GM12865 (cell line): ENCODE results near the gene PTPRK.

Experiments
- DNase-seq: peaks from one replicate; pipeline ENCODE4 v3.0.0; 2010; ENCODE audit warnings: low read depth
- H3K4me3 ChIP-seq: 2 replicates; pipeline ENCODE4 v1.5.1; 2011; ENCODE audit warnings: mild to moderate bottlenecking, low read depth, low read length, control low read depth
- TF ChIP-seq, protein P1 (sequence below): IDR thresholded peaks from 2 replicates; pipeline ENCODE4 v1.5.1; 2011; ENCODE audit warnings: low read length, control low read depth, low read depth, inconsistent platforms; ENCODE audit not compliant: insufficient read depth; ENCODE audit errors: missing control alignments

The PTPRK gene

GRCh38 chr6:128518434-128519131, 1.8 kb downstream of the PTPRK start:
- no peak for DNase-seq
- peak overlapping the region; percentile 68 for H3K4me3 ChIP-seq
- TF ChIP-seq, protein P1, sequence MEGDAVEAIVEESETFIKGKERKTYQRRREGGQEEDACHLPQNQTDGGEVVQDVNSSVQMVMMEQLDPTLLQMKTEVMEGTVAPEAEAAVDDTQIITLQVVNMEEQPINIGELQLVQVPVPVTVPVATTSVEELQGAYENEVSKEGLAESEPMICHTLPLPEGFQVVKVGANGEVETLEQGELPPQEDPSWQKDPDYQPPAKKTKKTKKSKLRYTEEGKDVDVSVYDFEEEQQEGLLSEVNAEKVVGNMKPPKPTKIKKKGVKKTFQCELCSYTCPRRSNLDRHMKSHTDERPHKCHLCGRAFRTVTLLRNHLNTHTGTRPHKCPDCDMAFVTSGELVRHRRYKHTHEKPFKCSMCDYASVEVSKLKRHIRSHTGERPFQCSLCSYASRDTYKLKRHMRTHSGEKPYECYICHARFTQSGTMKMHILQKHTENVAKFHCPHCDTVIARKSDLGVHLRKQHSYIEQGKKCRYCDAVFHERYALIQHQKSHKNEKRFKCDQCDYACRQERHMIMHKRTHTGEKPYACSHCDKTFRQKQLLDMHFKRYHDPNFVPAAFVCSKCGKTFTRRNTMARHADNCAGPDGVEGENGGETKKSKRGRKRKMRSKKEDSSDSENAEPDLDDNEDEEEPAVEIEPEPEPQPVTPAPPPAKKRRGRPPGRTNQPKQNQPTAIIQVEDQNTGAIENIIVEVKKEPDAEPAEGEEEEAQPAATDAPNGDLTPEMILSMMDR: no peak

DNA sequence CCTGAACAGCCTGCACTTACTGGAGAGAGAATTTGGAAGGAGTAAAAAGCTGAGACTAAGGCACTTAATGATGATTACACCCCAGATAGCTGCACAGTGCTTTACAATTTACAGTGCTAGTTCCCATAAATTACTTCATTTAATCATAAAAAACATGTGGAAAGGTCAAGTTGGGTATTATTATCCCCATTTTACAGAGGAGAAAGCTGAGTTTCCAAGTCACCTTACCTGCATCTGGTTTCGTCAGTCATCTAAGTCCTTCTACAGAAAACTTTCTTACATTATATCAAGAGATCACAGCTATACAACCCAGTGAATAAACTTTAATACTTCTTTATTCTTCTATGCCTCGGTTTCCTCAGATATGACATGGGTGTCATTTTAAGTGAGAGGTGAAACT, 3.3 kb downstream of the PTPRK start:
- TF ChIP-seq, protein P1: no peak
- no peak for DNase-seq
- no peak overlapping the region for H3K4me3 ChIP-seq

DNA sequence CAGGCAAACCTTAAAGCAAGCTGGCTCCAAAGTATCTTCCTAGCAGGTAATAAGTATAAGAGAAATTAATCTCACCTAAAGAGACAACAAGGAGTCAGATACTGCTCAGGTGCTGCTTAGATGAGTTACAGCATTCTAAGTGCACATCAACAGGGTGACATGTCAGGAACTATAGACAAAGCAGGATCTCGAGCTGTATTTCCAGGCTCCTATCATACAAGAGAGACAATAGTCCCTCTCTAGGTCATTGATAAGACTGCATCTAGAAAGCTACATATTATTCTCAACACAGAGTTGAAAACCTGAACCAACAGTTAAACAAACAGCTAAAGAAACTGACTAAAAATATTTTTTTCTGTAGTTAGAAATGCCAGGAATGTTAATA, 3.9 kb downstream of the PTPRK start:
- TF ChIP-seq, protein P1: no peak
- peak; percentile 5 for DNase-seq

DNA sequence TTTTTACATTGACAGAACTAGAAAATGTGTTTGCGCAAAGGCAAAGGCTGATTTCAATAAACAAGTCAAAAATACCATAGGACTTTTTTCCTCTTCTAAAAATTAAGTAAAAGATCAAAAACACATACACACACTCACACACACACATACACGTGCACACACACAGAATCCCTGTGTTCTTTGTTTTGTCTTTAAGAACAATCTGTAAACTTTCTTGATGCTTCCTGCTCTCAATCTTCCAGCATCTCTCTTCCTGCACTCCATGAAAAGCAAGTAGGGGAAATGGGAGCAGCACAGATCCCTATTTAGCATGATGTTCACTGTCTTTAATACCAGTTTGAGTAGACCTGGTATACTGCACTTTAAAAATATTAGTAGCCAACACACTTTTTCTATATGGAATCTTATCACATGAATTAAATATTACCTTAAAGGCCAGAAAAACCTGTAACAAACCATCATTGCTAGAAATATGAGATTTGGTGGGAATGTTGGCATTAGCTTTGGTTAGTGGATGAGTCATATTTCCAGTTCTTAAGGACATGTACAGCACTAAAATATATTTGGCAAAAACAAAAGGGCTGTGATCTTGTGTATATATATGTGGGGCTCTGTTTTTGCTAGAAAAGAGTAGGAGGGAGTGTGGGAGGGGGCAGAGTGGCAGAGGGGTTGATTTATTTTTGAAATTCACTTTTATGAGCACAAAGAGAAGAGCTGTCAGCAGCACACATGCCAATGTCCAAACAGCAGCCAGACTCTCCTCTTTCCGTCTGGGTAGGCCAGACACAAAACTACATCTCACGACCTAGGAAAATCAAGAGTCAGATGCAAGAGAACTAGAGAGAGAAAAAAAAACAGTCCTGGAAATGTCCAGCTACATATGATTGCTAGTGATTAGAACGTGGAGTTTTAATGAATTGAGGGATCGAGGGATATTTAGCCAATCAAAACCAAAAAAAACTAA, 4.6 kb downstream of the PTPRK start:
- H3K4me3 ChIP-seq: no peak overlapping the region
- TF ChIP-seq, protein P1: no peak
- no peak for DNase-seq

More for the DNA sequence above, 3.9 kb downstream of the PTPRK start:
- H3K4me3 ChIP-seq: no peak overlapping the region

GRCh38 chr6:128513878-128514277, 6.5 kb downstream of the PTPRK start:
- DNase-seq: no peak
- no peak overlapping the region for H3K4me3 ChIP-seq
- TF ChIP-seq, protein P1: no peak

DNA sequence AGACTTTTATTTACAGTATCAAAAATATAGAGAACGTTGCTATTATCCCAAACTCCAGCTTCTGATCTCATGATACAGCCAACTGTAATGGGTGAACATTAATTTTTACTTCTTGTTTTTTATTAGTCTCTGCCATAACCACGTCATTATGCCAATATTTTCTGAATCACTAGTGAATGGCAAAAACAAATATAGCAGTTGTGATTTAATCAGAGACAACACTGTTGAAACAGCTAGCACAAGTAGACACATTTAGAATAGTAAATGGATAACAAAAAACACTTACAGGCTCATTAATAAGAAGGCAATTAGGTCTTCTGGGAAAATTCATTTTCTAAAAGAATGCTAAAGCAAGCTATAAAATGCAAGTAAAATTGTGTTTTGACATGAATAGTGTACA, 8.1 kb downstream of the PTPRK start:
- DNase-seq: no peak
- no peak overlapping the region for H3K4me3 ChIP-seq
- TF ChIP-seq, protein P1: no peak
